GM18499 (cell line): Measurements from ENCODE around the gene ZDHHC3.
"Not testable (repeated sequence)": the region's sequence is repeated elsewhere in the genome, so short reads cannot be mapped to it uniquely, and the experiment has no call there.

Source experiments
- ATAC-seq: cut with Tn5 transposase; IDR thresholded peaks from one replicate; pipeline ENCODE4 v1.9.1; 2021; ENCODE audit warnings: moderate number of reproducible peaks; ENCODE audit not compliant: insufficient read depth, unreplicated experiment

The ZDHHC3 gene

DNA sequence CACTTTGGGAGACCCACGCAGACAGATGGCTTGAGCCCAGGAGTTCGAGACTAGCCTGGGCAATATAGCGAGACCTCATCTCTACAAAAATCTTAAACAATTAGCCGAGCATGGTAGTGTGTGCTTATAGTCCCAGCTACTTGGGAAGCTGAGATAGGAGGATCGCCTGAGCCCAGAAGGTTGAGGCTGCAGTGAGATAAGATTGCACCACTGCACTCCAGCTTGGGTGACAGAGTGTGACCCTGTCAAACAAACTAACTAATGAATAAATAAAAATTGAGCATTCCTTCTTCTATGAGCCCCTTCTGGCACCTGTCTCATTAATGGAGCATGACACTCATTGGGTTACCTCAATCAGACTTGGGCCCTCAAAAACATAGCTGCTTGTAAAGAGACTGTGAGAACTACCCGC lies 7.5 kb downstream of the ZDHHC3 start:
- ATAC-seq: no peak

- no peak for ATAC-seq
These were observed 9.1 kb downstream of the ZDHHC3 start for GRCh38 chr3:44966795-44967278.

GRCh38 chr3:44965165-44965564 lies 10.8 kb downstream of the ZDHHC3 start:
- no peak for ATAC-seq

- no peak for ATAC-seq
These were observed 12.2 kb downstream of the ZDHHC3 start for GRCh38 chr3:44963571-44964325.

- ATAC-seq: no peak
These were observed 13.2 kb downstream of the ZDHHC3 start for GRCh38 chr3:44962621-44963393.

DNA sequence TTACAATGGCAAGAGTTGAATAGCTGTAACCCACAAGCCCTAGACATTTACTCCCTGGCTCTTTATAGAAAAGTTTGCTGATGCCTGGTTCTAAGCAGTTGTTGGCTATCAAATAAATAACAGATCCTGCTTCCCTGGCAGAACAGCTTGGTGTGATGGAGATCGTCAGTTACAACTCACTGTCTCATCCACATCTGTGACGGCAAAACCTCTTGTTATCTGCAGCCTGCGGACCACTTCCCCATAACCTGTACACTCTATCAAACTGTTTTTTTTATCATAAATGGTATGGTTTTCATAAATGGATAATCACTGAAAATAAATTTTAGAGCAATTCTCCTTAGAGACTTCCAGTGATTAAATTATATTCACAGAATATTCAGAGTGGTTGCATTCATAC lies 14.1 kb downstream of the ZDHHC3 start:
- no peak for ATAC-seq

GRCh38 chr3:44960387-44961026 lies 15.5 kb downstream of the ZDHHC3 start:
- ATAC-seq: no peak

- no peak for ATAC-seq
These were observed 17.6 kb downstream of the ZDHHC3 start for GRCh38 chr3:44958386-44958785.

GRCh38 chr3:44957986-44958385 lies 18.0 kb downstream of the ZDHHC3 start:
- ATAC-seq: no peak

DNA sequence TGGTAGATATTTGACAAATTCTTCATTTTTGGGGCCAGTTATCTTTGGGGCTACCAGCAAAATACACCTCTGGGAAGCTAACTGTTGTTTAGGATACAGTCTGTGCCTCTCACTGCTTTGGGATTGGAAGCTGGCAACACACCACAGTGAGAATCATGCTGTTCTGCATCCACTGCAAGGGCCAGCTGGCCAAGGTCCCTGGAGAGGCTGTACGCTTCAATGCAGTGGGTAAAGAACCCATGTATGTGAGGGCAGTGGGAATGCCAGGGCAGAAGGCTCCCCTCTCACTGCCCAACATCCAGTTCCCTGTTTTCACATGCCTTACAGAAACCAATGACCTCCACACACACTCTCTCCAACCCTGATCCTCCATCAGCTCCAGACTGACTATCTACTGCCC lies 20.1 kb downstream of the ZDHHC3 start:
- ATAC-seq: no peak

DNA sequence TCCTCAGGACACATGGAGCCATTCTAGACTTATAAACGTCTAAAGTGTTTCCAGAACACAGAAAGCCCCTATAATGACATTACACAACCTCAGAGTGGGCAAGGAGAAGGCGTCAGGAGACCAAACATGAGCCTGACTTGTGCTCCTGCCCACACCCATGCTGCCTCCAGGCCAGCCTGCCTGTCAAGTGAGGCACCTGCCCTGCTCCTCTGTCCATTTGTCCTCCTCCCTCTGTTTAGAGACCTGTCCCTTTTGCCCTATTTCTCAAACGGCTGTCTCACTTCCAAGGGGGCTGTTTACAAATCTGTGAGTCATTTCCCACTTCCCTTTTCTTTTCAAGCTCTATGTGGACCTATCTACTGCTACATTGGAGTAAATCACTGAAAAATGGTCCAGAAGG lies 21.0 kb downstream of the ZDHHC3 start:
- peak; percentile 70 for ATAC-seq

GRCh38 chr3:44954304-44954703 lies 21.7 kb downstream of the ZDHHC3 start:
- ATAC-seq: no peak

- no peak for ATAC-seq
These were observed 23.3 kb downstream of the ZDHHC3 start for GRCh38 chr3:44952689-44953088.

- ATAC-seq: no peak
These were observed 25.7 kb downstream of the ZDHHC3 start for GRCh38 chr3:44950275-44950734.

GRCh38 chr3:44949770-44950169 lies 26.2 kb downstream of the ZDHHC3 start:
- not testable (repeated sequence) for ATAC-seq

GRCh38 chr3:44948239-44948638 lies 27.7 kb downstream of the ZDHHC3 start:
- no peak for ATAC-seq

- no peak for ATAC-seq
These were observed 33.6 kb downstream of the ZDHHC3 start for GRCh38 chr3:44942202-44942921.

GRCh38 chr3:44939581-44940036 lies 36.4 kb downstream of the ZDHHC3 start:
- no peak for ATAC-seq

- ATAC-seq: no peak
These were observed 42.7 kb downstream of the ZDHHC3 start for GRCh38 chr3:44932986-44933944.
